H9 (cell line): ENCODE measurements around the gene ITPR3. TPM values are rescaled to one million over a fixed set of nuclear protein-coding genes. Genes with fewer than 3 reads are reported as not detected.
A peak's percentile ranks its signal among the peaks of the same experiment; 100 is the strongest.

Experiments used
- DNase-seq: peaks from one replicate; pipeline ENCODE4 v3.0.0-alpha.2; 2017
- H2AFZ ChIP-seq: one replicate; pipeline ENCODE4 v1.6.1; 2013; ENCODE audit warnings: mild to moderate bottlenecking, low read length, control low read depth, moderate library complexity
- H2AK5ac ChIP-seq: 2 replicates; pipeline ENCODE4 v1.6.1; 2013; ENCODE audit warnings: low read length, control low read depth, mixed read lengths; ENCODE audit not compliant: insufficient read length
- H2BK120ac ChIP-seq: one replicate; pipeline ENCODE4 v1.6.1; 2013; ENCODE audit warnings: low read depth, mild to moderate bottlenecking, low read length, control low read depth, inconsistent platforms; ENCODE audit not compliant: poor library complexity, severe bottlenecking
- H2BK12ac ChIP-seq: 2 replicates; pipeline ENCODE4 v1.6.1; 2013; ENCODE audit warnings: low read length, control low read depth, mixed read lengths, low read depth; ENCODE audit not compliant: insufficient read length
- H2BK15ac ChIP-seq: 2 replicates; pipeline ENCODE4 v1.6.1; 2013; ENCODE audit warnings: low read depth, low read length, control low read depth
- H2BK20ac ChIP-seq: one replicate; pipeline ENCODE4 v1.6.1; 2013; ENCODE audit warnings: low read depth, mild to moderate bottlenecking, low read length, control low read depth, inconsistent platforms; ENCODE audit not compliant: poor library complexity, severe bottlenecking
- H2BK5ac ChIP-seq: 2 replicates; pipeline ENCODE4 v1.6.1; 2013; ENCODE audit warnings: low read length, control low read depth, mixed read lengths; ENCODE audit not compliant: insufficient read length
- H3K14ac ChIP-seq: 2 replicates; pipeline ENCODE4 v1.6.1; 2013; ENCODE audit warnings: low read length, control low read depth; ENCODE audit not compliant: insufficient read depth
- H3K18ac ChIP-seq: 2 replicates; pipeline ENCODE4 v1.6.1; 2013; ENCODE audit warnings: low read depth, mild to moderate bottlenecking, mixed read lengths, low read length, control low read depth; ENCODE audit not compliant: insufficient read length
- H3K23ac ChIP-seq: 2 replicates; pipeline ENCODE4 v1.6.1; 2013; ENCODE audit warnings: low read length, control low read depth, mixed read lengths, low read depth; ENCODE audit not compliant: insufficient read length
- H3K23me2 ChIP-seq: 2 replicates; pipeline ENCODE4 v1.6.1; 2013; ENCODE audit warnings: low read depth, mild to moderate bottlenecking, mixed read lengths, low read length, control low read depth; ENCODE audit not compliant: insufficient read length, poor library complexity, severe bottlenecking
- H3K27ac ChIP-seq: 2 replicates; pipeline ENCODE4 v1.5.1; 2013; ENCODE audit warnings: low read length, control low read depth, mixed read lengths, low read depth; ENCODE audit not compliant: insufficient read length
- H3K27me3 ChIP-seq: 2 replicates; pipeline ENCODE4 v1.6.1; 2013; ENCODE audit warnings: low read length, control low read depth, inconsistent platforms; ENCODE audit not compliant: insufficient read depth
- H3K4ac ChIP-seq: 2 replicates; pipeline ENCODE4 v1.6.1; 2013; ENCODE audit warnings: low read depth, mild to moderate bottlenecking, control low read depth, inconsistent platforms, low read length, moderate library complexity
- H3K4me1 ChIP-seq: 2 replicates; pipeline ENCODE4 v1.6.1; 2013; ENCODE audit warnings: low read length, control low read depth, inconsistent platforms; ENCODE audit not compliant: insufficient read depth
- H3K4me2 ChIP-seq: 2 replicates; pipeline ENCODE4 v1.6.1; 2013; ENCODE audit warnings: low read length, control low read depth, mixed read lengths; ENCODE audit not compliant: insufficient read length, insufficient read depth
- H3K56ac ChIP-seq: 2 replicates; pipeline ENCODE4 v1.6.1; 2013; ENCODE audit warnings: low read depth, mild to moderate bottlenecking, mixed read lengths, low read length, control low read depth; ENCODE audit not compliant: insufficient read length
- H3K79me1 ChIP-seq: 2 replicates; pipeline ENCODE4 v1.6.1; 2013; ENCODE audit warnings: low read depth, mild to moderate bottlenecking, moderate library complexity, low read length, control low read depth, inconsistent platforms; ENCODE audit not compliant: insufficient read depth, poor library complexity, severe bottlenecking
- H3K79me2 ChIP-seq: 2 replicates; pipeline ENCODE4 v1.6.1; 2013; ENCODE audit warnings: low read length, control low read depth, inconsistent platforms; ENCODE audit not compliant: insufficient read depth
- H3K9ac ChIP-seq: 2 replicates; pipeline ENCODE4 v1.6.1; 2013; ENCODE audit warnings: low read length, control low read depth, mixed read lengths; ENCODE audit not compliant: insufficient read length; ENCODE audit errors: extremely low read depth
- H3K9me3 ChIP-seq: one replicate; pipeline ENCODE4 v1.6.1; 2013; ENCODE audit warnings: low read depth, low read length, inconsistent platforms; ENCODE audit not compliant: control insufficient read depth
- H3T11ph ChIP-seq: one replicate; pipeline ENCODE4 v1.6.1; 2013; ENCODE audit warnings: mild to moderate bottlenecking, low read length, control low read depth, inconsistent platforms
- H4K20me1 ChIP-seq: one replicate; pipeline ENCODE4 v1.6.1; 2013; ENCODE audit not compliant: control insufficient read depth, insufficient read length, insufficient read depth
- H4K5ac ChIP-seq: 2 replicates; pipeline ENCODE4 v1.6.1; 2013; ENCODE audit warnings: low read depth, mild to moderate bottlenecking, mixed read lengths, low read length, control low read depth; ENCODE audit not compliant: insufficient read length
- H4K8ac ChIP-seq: replicated peaks from 2 replicates; pipeline ENCODE4 v1.6.1; 2013; ENCODE audit warnings: low read length, control low read depth, mixed read lengths, low read depth; ENCODE audit not compliant: insufficient read length
- H4K91ac ChIP-seq: 2 replicates; pipeline ENCODE4 v1.6.1; 2013; ENCODE audit warnings: low read depth, mild to moderate bottlenecking, moderate library complexity, mixed read lengths, low read length, control low read depth; ENCODE audit not compliant: insufficient read length
- H3K27ac Mint-ChIP-seq, 3 experiments: 2 replicates in 2 of 3; 3 replicates in 1 of 3; pipeline ENCODE4 v1.8.0; 2020 to 2021; ENCODE audit warnings: mixed read lengths in 3 of 3, mild to moderate bottlenecking in 1 of 3, moderate library complexity in 1 of 3
- H3K27me3 Mint-ChIP-seq: 2 replicates; pipeline ENCODE4 v1.8.0; 2021; ENCODE audit warnings: low read depth, mild to moderate bottlenecking, moderate library complexity, mixed read lengths
- H3K36me3 Mint-ChIP-seq, 3 experiments: 2 replicates in 2 of 3; 3 replicates in 1 of 3; pipeline ENCODE4 v1.8.0; 2020 to 2021; ENCODE audit warnings: low read depth in 3 of 3, mixed read lengths in 3 of 3; ENCODE audit not compliant: insufficient read depth in 1 of 3
- H3K4me1 Mint-ChIP-seq, 2 experiments: 2 replicates each; pipeline ENCODE4 v1.8.0; 2020; ENCODE audit warnings: mixed read lengths in 2 of 2
- H3K4me3 Mint-ChIP-seq, 2 experiments: 2 replicates in 1 of 2; 3 replicates in 1 of 2; pipeline ENCODE4 v1.8.0; 2020 to 2021; ENCODE audit warnings: mild to moderate bottlenecking in 2 of 2, mixed read lengths in 2 of 2, moderate library complexity in 1 of 2
- H3K9me3 Mint-ChIP-seq, 2 experiments: 2 replicates in 1 of 2; 3 replicates in 1 of 2; pipeline ENCODE4 v1.8.0; 2020; ENCODE audit warnings: mild to moderate bottlenecking in 2 of 2, mixed read lengths in 2 of 2, moderate library complexity in 1 of 2
- WGBS: extraction: QIAGEN DNeasy Blood & Tissue Kit; methylation state at CpG from one replicate; pipeline ENCODE4 v1.1.7; 2013; ENCODE audit warnings: missing lambda C conversion rate, low lambda C conversion rate, mixed read lengths; ENCODE audit not compliant: insufficient read length; ENCODE audit errors: extremely low coverage; 5-methylcytosine and 5-hydroxymethylcytosine counted together
- total RNA-seq: library from RNA; stranded (reverse); gene quantifications from 2 replicates; pipeline ENCODE4 v1.2.1, GENCODE V29; 2021
- TF ChIP-seq, protein P1 (sequence below): fragments of 200-600 bp; sonication (generic); conservative IDR thresholded peaks from 3 replicates; pipeline ENCODE4 v1.8.0; 2021; ENCODE audit warnings: antibody characterized with exemption, mild to moderate bottlenecking

The ITPR3 gene
- total RNA-seq, 1 experiment from 2014 or later = 40.3 TPM

GRCh38 chr6:33740794-33741193 is 119.7 kb downstream of the ITPR3 start:
- H3K9me3 Mint-ChIP-seq = no peaks in the 10 kb centered on the region
- H3K36me3 Mint-ChIP-seq = no peaks in the 10 kb centered on the region
- Histone ChIP-seq H3K14ac (no peak overlapping the region), H3K4me2 (no peak overlapping the region), H3T11ph (no peak overlapping the region), H4K5ac (no peak overlapping the region), H3K9ac (no peak overlapping the region), H3K9me3 (no peaks in the 10 kb centered on the region), H4K91ac (no peak overlapping the region), H3K23me2 (no peaks in the 10 kb centered on the region), H2BK15ac (no peak overlapping the region), H3K56ac (no peak overlapping the region), H2BK5ac (no peak overlapping the region), H3K18ac (no peak overlapping the region), H3K27me3 (no peaks in the 10 kb centered on the region), H4K8ac (no peak overlapping the region), H2AK5ac (no peak overlapping the region), H3K79me1 (no peaks in the 10 kb centered on the region), H3K23ac (no peak overlapping the region), H4K20me1 (no peaks in the 10 kb centered on the region), H2BK12ac (no peak overlapping the region), H2BK20ac (no peak overlapping the region), H2AFZ (no peak overlapping the region), H3K79me2 (no peaks in the 10 kb centered on the region), H3K4me1 (no peaks in the 10 kb centered on the region; the same call in 1 of the 2 replicates), H3K27ac (no peak overlapping the region), H2BK120ac (no peak overlapping the region), H3K4ac (no peak overlapping the region)
- no peak overlapping the region for H3K4me3 Mint-ChIP-seq
- WGBS = no CpG with 5 or more reads among the region's 5 CpGs
- no peak for DNase-seq
- TF ChIP-seq, protein P1, sequence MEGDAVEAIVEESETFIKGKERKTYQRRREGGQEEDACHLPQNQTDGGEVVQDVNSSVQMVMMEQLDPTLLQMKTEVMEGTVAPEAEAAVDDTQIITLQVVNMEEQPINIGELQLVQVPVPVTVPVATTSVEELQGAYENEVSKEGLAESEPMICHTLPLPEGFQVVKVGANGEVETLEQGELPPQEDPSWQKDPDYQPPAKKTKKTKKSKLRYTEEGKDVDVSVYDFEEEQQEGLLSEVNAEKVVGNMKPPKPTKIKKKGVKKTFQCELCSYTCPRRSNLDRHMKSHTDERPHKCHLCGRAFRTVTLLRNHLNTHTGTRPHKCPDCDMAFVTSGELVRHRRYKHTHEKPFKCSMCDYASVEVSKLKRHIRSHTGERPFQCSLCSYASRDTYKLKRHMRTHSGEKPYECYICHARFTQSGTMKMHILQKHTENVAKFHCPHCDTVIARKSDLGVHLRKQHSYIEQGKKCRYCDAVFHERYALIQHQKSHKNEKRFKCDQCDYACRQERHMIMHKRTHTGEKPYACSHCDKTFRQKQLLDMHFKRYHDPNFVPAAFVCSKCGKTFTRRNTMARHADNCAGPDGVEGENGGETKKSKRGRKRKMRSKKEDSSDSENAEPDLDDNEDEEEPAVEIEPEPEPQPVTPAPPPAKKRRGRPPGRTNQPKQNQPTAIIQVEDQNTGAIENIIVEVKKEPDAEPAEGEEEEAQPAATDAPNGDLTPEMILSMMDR = no peak
- peaks cover 22 to 24% of the 10 kb centered on the region in 2 experiments for H3K4me1 Mint-ChIP-seq
- H3K27ac Mint-ChIP-seq = peak overlapping the region in 1 of 3 experiments; percentile 62; a peak in 2 of 7 replicates
- peaks cover 2% of the 10 kb centered on the region for H3K27me3 Mint-ChIP-seq
